HK-2 (cell line): ENCODE data around the gene KDM1B.
"Not testable (repeated sequence)": the region's sequence is repeated elsewhere in the genome, so short reads cannot be mapped to it uniquely, and the experiment has no call there.

Experiments
- DNase-seq: peaks from one replicate; pipeline ENCODE4 v3.0.0-alpha.2; 2018; ENCODE audit not compliant: unreplicated experiment

Gene KDM1B

DNA sequence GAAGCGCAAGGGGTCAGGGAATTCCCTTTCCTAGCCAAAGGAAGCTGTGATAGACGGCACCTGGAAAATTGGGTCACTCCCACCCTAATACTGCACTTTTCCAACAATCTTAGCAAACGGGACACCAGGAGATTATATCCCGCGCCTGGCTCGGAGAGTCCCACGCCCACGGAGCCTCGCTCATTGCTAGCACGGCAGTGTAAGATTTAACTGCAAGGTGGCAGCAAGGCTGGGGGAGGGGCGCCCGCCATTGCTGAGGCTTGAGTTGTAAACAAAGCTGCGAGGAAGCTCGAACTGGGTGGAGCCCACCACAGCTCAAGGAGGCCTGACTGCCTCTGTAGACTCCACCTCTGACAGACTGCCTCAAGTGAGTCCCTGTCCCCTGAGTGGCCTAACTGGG lies 73.4 kb downstream of the KDM1B start:
- DNase-seq = not testable (repeated sequence)

DNA sequence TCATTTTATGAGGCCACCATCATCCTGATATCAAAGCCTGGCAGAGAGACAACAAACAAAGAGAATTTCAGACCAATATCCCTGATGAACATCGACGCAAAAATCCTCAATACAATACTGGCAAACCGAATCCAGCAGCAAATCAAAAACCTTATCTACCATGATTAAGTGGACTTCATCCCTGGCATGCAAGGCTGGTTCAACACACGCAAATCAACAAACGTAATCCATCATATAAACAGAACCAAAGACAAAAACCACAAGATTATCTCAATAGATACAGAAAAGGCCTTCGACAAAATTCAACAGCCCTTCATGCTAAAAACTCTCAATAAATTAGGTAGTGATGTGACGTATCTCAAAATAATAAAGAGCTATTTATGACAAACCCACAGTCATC lies 76.6 kb downstream of the KDM1B start:
- DNase-seq = not testable (repeated sequence)

DNA sequence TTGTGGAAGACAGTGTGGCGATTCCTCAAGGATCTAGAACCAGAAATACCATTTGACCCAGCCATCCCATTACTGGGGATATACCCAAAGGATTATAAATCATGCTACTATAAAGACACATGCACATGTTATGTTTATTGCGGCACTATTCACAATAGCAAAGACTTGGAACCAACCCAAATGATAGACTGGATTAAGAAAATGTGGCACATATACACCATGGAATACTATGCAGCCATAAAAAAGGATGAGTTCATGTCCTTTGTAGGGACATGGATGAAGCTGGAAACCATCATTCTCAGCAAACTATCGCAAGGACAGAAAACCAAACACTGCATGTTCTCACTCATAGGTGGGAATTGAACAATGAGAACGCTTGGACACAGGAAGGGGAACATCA lies 78.5 kb downstream of the KDM1B start:
- DNase-seq = not testable (repeated sequence)

GRCh38 chr6:18234564-18234963 lies 79.3 kb downstream of the KDM1B start:
- no peak for DNase-seq

DNA sequence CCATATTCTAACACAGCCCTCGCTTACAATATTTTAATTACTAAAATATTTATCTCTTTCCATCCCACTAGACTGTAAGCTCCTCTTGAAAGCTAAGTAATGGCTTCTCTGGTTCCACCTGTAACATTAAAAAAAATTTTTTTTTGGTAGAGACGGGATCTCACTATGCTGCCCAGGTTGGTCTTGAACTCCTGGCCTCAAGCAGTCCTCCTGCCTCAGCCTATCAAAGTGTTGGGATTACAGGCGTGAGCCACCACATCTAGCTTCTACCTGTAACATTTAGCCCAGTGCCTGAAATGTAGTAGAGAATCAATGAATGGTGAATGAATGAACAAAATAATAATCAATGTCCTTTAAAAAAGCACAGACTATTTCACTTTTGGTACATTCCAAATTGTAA lies 80.3 kb downstream of the KDM1B start:
- no peak for DNase-seq

GRCh38 chr6:18237167-18237566 lies 81.9 kb downstream of the KDM1B start:
- DNase-seq = no peak

DNA sequence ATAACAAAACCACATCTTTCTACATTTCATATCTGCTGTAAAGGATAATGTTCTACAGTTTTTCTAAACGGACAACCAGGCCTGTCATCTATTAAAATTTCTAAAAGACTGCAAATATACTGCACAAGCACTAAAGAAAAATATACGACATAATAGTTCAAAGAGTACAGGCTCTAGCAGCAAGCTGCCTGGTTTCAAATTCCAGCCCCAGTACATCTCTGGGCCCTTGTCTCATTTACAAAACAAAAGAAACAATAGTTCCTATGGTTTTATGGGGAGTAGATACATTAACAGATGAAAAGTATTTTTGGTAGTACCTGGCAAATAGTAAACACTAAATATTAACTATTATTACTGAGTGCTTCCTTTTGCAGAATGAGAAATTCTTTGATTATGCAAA lies 85.0 kb downstream of the KDM1B start:
- no peak for DNase-seq

DNA sequence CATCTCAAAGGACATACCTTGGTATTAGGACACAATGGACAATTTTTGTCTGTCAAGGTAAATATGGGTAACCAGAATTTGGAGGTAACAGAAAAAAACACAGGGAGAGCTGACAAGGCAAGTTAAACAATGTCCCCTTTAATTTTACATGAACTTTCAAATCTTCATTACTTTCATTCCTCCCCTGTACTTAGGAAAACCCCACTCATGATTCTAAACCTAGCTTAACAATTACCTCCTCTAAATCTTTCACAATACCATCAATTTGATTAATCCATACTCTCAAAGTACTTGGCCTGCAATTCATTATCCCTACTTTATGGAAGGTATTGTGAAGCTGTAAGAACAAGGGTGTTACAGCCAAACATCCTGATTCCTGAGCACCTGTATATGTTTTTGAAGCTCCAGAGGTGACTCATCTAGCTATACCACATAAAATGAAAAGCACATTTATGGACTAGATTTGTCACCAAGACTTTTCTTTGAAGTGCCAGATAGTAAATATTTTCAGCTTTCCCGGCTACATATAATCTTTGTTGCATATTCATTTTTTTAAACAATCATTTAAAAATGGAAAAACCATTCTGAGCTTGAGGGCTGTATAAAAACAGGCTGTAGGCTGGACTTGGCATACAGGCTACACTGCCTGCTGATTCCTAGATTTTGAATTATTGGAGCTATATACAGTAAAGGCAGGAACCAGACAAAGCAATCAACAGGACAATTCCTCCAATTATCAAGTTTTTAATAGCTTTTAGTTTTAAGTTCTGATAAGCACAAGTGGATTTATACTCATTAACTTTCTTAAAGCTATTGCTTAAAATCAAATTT lies 86.2 kb downstream of the KDM1B start:
- no peak for DNase-seq

GRCh38 chr6:18242062-18242851 lies 87.0 kb downstream of the KDM1B start:
- no peak for DNase-seq

DNA sequence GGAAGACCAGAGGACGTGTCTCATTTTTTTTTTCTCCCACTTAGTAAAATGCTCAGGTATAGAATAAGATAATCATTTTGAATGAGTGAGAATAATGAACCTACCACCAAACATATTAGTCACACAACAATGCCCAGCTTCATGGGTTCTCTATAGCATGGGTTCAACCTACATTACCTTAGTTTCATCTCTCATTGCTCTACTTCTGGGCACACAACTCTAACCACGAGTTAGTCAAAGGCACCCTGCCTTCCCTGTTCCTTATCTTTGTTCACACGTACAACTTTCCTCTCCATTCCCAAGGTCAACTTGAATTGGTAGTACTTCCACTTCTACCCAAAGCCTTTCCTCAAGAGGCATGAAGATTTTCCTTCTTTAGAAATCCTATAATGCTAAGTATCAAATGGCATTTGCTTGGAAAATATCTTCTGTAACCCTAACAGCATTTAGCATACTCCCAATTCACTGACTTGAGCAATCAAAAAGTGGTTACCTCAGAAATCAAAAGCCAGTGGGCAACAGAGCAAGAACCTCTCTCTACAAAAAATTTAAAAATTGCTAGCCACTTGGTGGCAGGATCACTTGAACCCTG lies 88.2 kb downstream of the KDM1B start:
- DNase-seq = no peak

- DNase-seq = no peak
Measured at GRCh38 chr6:18244251-18244650, 89.0 kb downstream of the KDM1B start.

DNA sequence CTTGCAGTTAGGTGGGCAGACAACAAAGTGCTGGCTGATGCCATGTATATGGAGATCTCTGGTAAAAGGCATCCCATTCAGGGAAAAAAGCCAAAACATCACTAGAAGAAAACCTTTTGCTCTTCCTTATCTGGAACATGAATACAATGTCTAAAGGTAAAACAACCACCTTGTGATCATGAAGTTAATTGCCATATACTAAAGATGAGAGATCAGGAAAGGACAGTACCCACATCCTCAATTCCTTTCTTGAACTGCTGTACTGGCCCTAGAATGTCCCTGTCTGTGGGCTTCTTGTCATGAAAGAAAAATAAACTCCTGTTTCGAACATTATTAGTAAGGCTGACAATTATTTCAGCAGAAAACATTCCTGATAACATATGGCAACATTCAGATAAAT lies 89.9 kb downstream of the KDM1B start:
- no peak for DNase-seq

GRCh38 chr6:18245642-18246041 lies 90.4 kb downstream of the KDM1B start:
- DNase-seq = no peak

DNA sequence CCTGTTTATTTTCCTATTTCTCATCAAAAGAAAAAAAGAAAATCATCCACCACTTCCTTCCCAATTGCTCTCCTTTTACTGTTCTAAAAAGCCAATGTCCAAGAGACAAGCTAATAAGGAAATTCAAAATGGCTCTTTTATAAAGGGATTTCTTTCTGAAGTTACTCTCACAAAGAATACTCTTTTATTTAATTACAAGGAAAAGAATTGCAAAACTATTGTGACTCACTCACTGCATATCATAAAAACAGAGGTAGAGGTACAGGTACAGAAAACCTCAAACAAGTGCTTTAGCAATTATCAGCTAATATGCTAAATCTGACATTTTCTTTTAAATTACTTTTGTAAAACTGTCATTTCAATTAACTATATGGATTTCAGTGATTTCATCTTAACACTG lies 91.0 kb downstream of the KDM1B start:
- no peak for DNase-seq

- no peak for DNase-seq
Measured at GRCh38 chr6:18247002-18247401, 91.8 kb downstream of the KDM1B start.

GRCh38 chr6:18248698-18249097 lies 93.5 kb downstream of the KDM1B start:
- DNase-seq = no peak

DNA sequence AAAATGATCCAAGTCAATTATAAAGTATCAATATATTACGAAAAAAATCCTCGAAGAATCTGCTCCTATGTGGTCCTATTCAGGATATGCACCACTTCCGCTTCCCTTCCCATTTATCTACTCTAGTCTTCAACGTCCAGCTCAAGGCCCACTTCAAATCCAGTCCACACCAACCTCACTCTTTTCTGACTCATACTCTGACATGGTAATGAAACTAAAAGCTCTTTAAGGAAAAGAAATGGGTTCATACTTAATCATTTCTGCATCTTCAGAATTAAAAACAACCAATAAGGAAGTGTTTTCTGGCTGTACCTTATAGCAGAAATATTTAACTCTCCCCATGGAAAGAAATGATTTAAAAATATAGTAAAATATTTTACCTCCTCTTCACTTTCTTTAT lies 94.0 kb downstream of the KDM1B start:
- no peak for DNase-seq

- no peak for DNase-seq
Measured at GRCh38 chr6:18253635-18254034, 98.4 kb downstream of the KDM1B start.

DNA sequence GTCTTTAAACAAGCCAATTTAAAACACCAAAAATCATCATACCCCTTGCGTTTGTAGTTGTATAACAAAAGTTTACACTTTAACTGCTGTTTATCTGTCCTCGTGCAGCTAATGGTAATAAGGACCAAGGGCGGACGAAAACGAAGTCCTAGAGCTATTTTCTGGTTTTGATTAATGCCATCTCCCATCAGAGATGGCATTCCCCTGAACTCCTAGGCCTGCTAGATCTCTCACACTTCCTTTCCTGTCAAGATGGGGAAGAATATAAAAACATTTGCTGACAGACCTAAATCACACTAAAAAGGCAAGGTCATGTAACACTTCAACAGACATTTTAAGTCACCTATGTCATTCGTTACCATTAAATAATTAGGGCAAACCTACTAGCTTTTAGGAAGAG lies 99.6 kb downstream of the KDM1B start:
- no peak for DNase-seq

DNA sequence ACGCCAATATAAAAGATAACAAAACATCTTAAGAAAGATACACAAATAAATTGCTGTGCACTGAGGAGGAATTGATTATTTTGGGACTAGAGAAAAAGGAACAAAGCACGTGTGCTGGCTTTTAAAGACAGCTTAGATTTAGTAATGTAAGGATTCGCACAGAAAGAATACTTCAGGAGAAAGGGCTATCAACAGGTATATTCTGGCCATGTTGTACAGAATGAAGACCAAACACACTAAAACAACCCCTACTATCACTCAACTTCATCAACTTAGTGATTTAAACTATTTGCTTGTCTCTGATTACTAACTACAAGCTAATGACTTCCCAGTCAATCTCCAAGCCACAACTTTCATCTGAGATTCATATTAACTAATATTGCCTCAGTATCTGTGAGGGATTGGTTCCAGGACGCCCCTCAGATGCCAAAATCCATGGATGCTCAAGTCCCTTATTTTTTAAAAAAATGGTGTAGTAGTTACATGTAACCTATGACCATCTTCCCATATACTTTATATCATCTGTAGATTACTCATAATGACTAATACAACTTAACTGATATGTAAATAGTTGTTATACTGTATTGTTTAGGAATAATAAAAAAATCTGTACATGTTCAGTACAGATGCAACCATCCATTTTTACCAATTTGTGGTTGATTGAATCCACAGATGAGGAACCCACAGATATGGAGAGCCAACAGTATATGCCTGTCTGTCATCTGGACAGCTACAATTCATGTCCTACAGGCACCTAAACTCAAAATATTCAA lies 104.6 kb downstream of the KDM1B start:
- no peak for DNase-seq

DNA sequence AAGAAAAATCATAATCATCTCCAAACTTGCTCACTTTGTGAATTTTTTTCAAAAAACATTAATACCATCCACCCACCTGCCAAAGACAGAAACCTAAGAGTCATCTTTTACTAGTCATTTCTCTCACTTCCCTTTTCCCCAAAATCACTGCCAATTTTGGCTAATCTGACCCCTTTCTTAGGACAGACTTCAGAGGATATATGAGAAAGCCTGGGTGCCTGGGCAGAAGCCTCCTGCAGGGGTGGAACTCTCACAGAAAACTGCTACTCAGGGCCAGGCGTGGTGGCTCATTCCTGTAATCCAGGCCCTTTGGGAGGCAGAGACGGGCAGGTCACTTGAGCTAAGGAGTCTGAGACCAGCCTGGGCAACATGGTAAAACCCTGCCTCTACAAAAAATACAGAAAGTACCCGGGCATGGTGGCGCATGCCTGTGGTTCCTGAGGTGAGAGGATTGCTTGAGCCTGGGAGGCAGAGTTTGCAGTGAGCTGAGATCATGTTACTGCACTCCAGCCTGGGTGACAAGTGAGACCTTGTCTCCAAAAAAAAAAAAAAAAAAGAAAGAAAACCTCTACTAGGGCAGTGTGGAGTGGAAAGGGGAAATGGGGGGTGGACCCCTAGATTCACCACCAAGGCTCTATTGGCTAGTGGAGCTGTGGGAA lies 105.4 kb downstream of the KDM1B start:
- peak; percentile 56 for DNase-seq

- no peak for DNase-seq
Measured at GRCh38 chr6:18261877-18262276, 106.7 kb downstream of the KDM1B start.
